Skeletal muscle satellite cell (primary cell): ENCODE data around the gene ATG2A.

Source experiments
- H3K27me3 ChIP-seq: 2 replicates; pipeline ENCODE4 v1.7.0; 2013; ENCODE audit warnings: low read length; ENCODE audit not compliant: control insufficient read depth, insufficient read depth
- H3K36me3 ChIP-seq: 2 replicates; pipeline ENCODE4 v1.7.0; 2013; ENCODE audit warnings: mild to moderate bottlenecking, control low read depth, low read length; ENCODE audit not compliant: insufficient read depth
- H3K4me1 ChIP-seq: 2 replicates; pipeline ENCODE4 v1.7.0; 2013; ENCODE audit warnings: low read length; ENCODE audit not compliant: control insufficient read depth, insufficient read depth
- H3K4me2 ChIP-seq: 2 replicates; pipeline ENCODE4 v1.7.0; 2013; ENCODE audit warnings: mild to moderate bottlenecking, low read length
- H3K4me3 ChIP-seq: 2 replicates; pipeline ENCODE4 v1.7.0; 2013; ENCODE audit warnings: low read length
- H3K9ac ChIP-seq: 2 replicates; pipeline ENCODE4 v1.7.0; 2013; ENCODE audit warnings: mild to moderate bottlenecking, low read depth, low read length, moderate library complexity
- H3K9me3 ChIP-seq: replicated peaks from 2 replicates; pipeline ENCODE4 v1.7.0; 2013; ENCODE audit warnings: mild to moderate bottlenecking, control low read depth, low read length

The ATG2A gene

GRCh38 chr11:64923944-64924909, 7.2 kb upstream of the ATG2A start, which contains the start of gene PPP2R5B:
PPP2R5B (plus strand) TSS chr11:64924689; CDS start chr11:64925735, 1,046 bp downstream.
- Histone ChIP-seq H3K9me3 (no peaks in the 10 kb centered on the region), H3K9ac (peak within 1 kb of the TSS; percentile 87), H3K4me3 (peak within 1 kb of the TSS; percentile 93), H3K4me1 (peaks cover 15% of the 10 kb centered on the region), H3K36me3 (peaks cover 18% of the 10 kb centered on the region), H3K27me3 (no peaks in the 10 kb centered on the region), H3K4me2 (peak within 1 kb of the TSS; percentile 94)

GRCh38 chr11:64923151-64923661, 6.2 kb upstream of the ATG2A start:
- H3K9ac ChIP-seq: no peak overlapping the region
- H3K4me2 ChIP-seq: peak overlapping the region; percentile 94
- no peak overlapping the region for H3K4me3 ChIP-seq
- peaks cover 18% of the 10 kb centered on the region for H3K4me1 ChIP-seq
- peaks cover 16% of the 10 kb centered on the region for H3K36me3 ChIP-seq
- H3K27me3 ChIP-seq: no peaks in the 10 kb centered on the region
- H3K9me3 ChIP-seq: no peaks in the 10 kb centered on the region

- no peaks in the 10 kb centered on the region for H3K9me3 ChIP-seq
- H3K4me1 ChIP-seq: peaks cover 25% of the 10 kb centered on the region
- H3K27me3 ChIP-seq: no peaks in the 10 kb centered on the region
- H3K4me3 ChIP-seq: no peak overlapping the region
- no peak overlapping the region for H3K4me2 ChIP-seq
- peaks cover 2% of the 10 kb centered on the region for H3K36me3 ChIP-seq
- H3K9ac ChIP-seq: no peak overlapping the region
Observed at GRCh38 chr11:64921384-64921783, 4.4 kb upstream of the ATG2A start.

GRCh38 chr11:64920124-64920523, 3.1 kb upstream of the ATG2A start:
- Histone ChIP-seq H3K4me3 (no peak overlapping the region), H3K4me1 (peaks cover 27% of the 10 kb centered on the region)

GRCh38 chr11:64919627-64920026, 2.6 kb upstream of the ATG2A start:
- H3K36me3 ChIP-seq: no peaks in the 10 kb centered on the region
- no peak overlapping the region for H3K4me3 ChIP-seq
- H3K27me3 ChIP-seq: no peaks in the 10 kb centered on the region
- no peak overlapping the region for H3K4me2 ChIP-seq
- H3K9me3 ChIP-seq: no peaks in the 10 kb centered on the region
- H3K9ac ChIP-seq: no peak overlapping the region
- peaks cover 27% of the 10 kb centered on the region for H3K4me1 ChIP-seq

More at GRCh38 chr11:64920124-64920523, 3.1 kb upstream of the ATG2A start:
- no peak overlapping the region for H3K4me2 ChIP-seq
- no peaks in the 10 kb centered on the region for H3K27me3 ChIP-seq
- no peaks in the 10 kb centered on the region for H3K36me3 ChIP-seq
- no peak overlapping the region for H3K9ac ChIP-seq
- H3K9me3 ChIP-seq: no peaks in the 10 kb centered on the region

GRCh38 chr11:64918017-64918416, 1.0 kb upstream of the ATG2A start:
- H3K4me1 ChIP-seq: peaks cover 19% of the 10 kb centered on the region
- H3K9me3 ChIP-seq: no peaks in the 10 kb centered on the region
- peaks cover 8% of the 10 kb centered on the region for H3K36me3 ChIP-seq
- peak overlapping the region; percentile 85 for H3K4me2 ChIP-seq
- peak overlapping the region; percentile 72 for H3K9ac ChIP-seq
- peak overlapping the region; percentile 67 for H3K4me3 ChIP-seq
- no peaks in the 10 kb centered on the region for H3K27me3 ChIP-seq

GRCh38 chr11:64917663-64917995, 620 bp upstream of the ATG2A start:
- Histone ChIP-seq H3K36me3 (peaks cover 11% of the 10 kb centered on the region), H3K9me3 (no peaks in the 10 kb centered on the region), H3K4me3 (peak overlapping the region; percentile 67), H3K9ac (peak overlapping the region; percentile 72), H3K4me2 (peak overlapping the region; percentile 85), H3K27me3 (no peaks in the 10 kb centered on the region), H3K4me1 (peaks cover 19% of the 10 kb centered on the region)

- peak overlapping the region; percentile 86 for H3K4me3 ChIP-seq
- H3K4me2 ChIP-seq: peak overlapping the region; percentile 94
- H3K9ac ChIP-seq: peak overlapping the region; percentile 95
- H3K36me3 ChIP-seq: peaks cover 22% of the 10 kb centered on the region
- peaks cover 19% of the 10 kb centered on the region for H3K4me1 ChIP-seq
- H3K9me3 ChIP-seq: no peaks in the 10 kb centered on the region
- no peaks in the 10 kb centered on the region for H3K27me3 ChIP-seq
Observed at GRCh38 chr11:64916040-64916774, 802 bp downstream of the ATG2A start.

GRCh38 chr11:64915376-64915887, 1.6 kb downstream of the ATG2A start:
- Histone ChIP-seq H3K9ac (peak overlapping the region; percentile 95), H3K9me3 (no peaks in the 10 kb centered on the region), H3K4me1 (peaks cover 19% of the 10 kb centered on the region), H3K4me2 (peak overlapping the region; percentile 94), H3K27me3 (no peaks in the 10 kb centered on the region), H3K4me3 (peak overlapping the region; percentile 86), H3K36me3 (peaks cover 30% of the 10 kb centered on the region)

- H3K4me2 ChIP-seq: no peak overlapping the region
- peaks cover 43% of the 10 kb centered on the region for H3K36me3 ChIP-seq
- no peaks in the 10 kb centered on the region for H3K27me3 ChIP-seq
- H3K9ac ChIP-seq: no peak overlapping the region
- no peak overlapping the region for H3K4me3 ChIP-seq
- peaks cover 19% of the 10 kb centered on the region for H3K4me1 ChIP-seq
- H3K9me3 ChIP-seq: no peaks in the 10 kb centered on the region
Observed at GRCh38 chr11:64914123-64914522, 2.9 kb downstream of the ATG2A start.

- H3K9me3 ChIP-seq: no peaks in the 10 kb centered on the region
- H3K36me3 ChIP-seq: peaks cover 44% of the 10 kb centered on the region
- H3K4me1 ChIP-seq: peaks cover 18% of the 10 kb centered on the region
- H3K4me2 ChIP-seq: no peak overlapping the region
- no peak overlapping the region for H3K4me3 ChIP-seq
- H3K27me3 ChIP-seq: no peaks in the 10 kb centered on the region
- no peak overlapping the region for H3K9ac ChIP-seq
Observed at GRCh38 chr11:64913171-64913727, 3.8 kb downstream of the ATG2A start.
